ENCODE results near the gene MAPK8.

Gene MAPK8

GRCh38 chr10:48480397-48481374, 174.2 kb downstream of the MAPK8 start:
- DNase-seq = no peak

DNA sequence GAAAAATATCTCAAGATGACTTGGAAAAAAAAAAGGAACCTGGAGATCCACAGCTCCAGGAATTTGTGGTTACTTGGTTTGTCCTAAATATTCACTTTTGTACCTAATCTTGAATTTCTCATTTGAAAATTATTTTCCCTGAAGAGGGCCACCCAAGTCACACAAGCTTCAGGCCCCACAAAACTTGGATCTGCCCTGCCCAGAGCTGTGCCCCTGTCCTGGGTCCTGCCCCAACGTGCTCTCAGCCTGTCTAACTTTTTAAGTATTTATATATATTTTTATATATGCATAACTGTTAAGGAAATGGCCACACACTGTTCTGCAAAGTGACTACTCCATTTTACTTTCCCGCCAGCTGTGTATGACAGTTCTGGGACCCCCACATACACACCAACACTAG, 174.9 kb downstream of the MAPK8 start:
- DNase-seq = no peak

DNA sequence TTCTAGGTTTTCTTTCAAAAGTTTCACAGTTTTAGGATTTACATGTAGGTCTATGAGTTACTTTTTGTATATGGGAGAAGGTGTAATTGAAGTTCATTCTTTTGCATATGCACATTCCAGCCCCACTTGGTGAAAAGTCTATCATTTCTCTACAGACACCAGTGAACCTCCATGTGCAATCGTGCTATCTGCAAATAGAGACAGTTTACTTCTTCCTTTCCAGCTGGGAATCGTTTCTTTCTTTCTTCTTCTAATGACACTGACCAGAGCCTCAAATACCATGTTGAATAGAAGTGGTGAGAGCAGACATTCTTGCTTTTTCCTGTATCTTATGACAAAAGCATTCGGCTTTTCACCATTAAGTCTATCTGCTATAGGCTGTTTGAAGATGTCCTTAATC, 175.7 kb downstream of the MAPK8 start:
- DNase-seq = no peak

DNA sequence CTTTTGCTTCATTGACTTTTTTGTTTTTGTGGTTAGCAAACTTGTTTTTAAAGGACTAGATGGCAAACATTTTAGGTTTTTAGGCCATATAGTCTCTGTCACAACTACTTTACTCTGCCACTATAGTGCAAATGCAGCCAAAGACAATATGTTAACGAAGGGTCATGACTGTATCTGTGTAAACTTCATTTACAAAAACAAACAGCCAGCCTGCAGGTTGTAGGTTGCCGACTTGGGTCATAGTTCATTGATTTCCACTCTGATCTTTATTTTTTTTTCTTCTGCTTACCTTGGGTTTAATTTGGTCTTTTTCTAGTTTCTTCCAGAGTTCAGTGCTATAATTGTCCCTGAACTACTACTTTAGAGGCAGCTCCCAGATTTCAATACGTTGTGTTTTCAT, 178.4 kb downstream of the MAPK8 start:
- DNase-seq = no peak

GRCh38 chr10:48485711-48486110, 179.2 kb downstream of the MAPK8 start:
- DNase-seq = no peak

DNA sequence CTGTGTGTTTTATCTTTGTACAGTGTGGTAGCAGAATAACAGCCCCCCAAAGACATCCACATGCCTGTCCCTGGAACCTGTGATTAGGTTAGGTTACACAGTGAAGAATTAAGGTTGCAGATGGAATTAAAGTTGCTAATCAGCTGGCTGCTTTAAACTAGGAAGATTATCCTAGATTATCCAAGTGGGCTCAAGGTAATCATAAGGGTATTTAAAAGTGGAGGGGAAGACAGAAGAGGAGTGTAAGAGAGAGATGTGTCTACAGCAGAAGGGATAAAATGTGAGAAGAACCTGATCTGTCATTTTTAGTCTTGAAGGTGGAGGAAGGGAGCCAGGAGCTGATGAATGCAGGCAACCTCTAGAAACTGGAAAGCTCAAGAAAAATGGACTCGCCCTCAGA, 180.8 kb downstream of the MAPK8 start:
- no peak for DNase-seq

Measured in activated CD4-positive, alpha-beta T cell treated with anti-CD3 and anti-CD28 coated beads, Interleukin-2, amount 50 U/mL, for 1 hour (primary cell).